Calu3 (cell line): ENCODE results near the gene NQO1. TPM values are rescaled to one million over a fixed set of nuclear protein-coding genes. Genes with fewer than 3 reads are reported as not detected.
A peak's percentile ranks its signal among the peaks of the same experiment; 100 is the strongest.

Experiments used
- BruUV-seq: library from RNA; stranded (reverse); fragments of 400-500 nt; replicated peaks from 2 replicates; lab custom pipeline; 2021; lab: Mats Ljungman, UMichigan
- CTCF ChIA-PET: fragments of 300-600 bp; sonication (Branson Sonifier 250); formaldehyde crosslinking; loops from one replicate; lab custom pipeline; 2022; ENCODE audit warnings: antibody characterized with exemption; lab: Charles Lee
- DNase-seq: peaks from one replicate; pipeline ENCODE4 v3.0.0; 2022
- H3K27ac Mint-ChIP-seq: one replicate; pipeline ENCODE4 v1.8.0; 2022; ENCODE audit warnings: mixed read lengths; ENCODE audit not compliant: unreplicated experiment
- H3K27me3 Mint-ChIP-seq: one replicate; pipeline ENCODE4 v1.8.0; 2022; ENCODE audit warnings: mixed read lengths; ENCODE audit not compliant: unreplicated experiment
- H3K36me3 Mint-ChIP-seq: one replicate; pipeline ENCODE4 v1.8.0; 2022; ENCODE audit warnings: mild to moderate bottlenecking, moderate library complexity, mixed read lengths; ENCODE audit not compliant: insufficient read depth, unreplicated experiment
- H3K4me1 Mint-ChIP-seq: one replicate; pipeline ENCODE4 v1.8.0; 2022; ENCODE audit warnings: mild to moderate bottlenecking, low read depth, mixed read lengths; ENCODE audit not compliant: unreplicated experiment
- H3K4me3 Mint-ChIP-seq: one replicate; pipeline ENCODE4 v1.8.0; 2022; ENCODE audit warnings: mild to moderate bottlenecking, low read depth, moderate library complexity, mixed read lengths; ENCODE audit not compliant: unreplicated experiment
- H3K9me3 Mint-ChIP-seq: one replicate; pipeline ENCODE4 v1.8.0; 2022; ENCODE audit warnings: low read depth, mixed read lengths; ENCODE audit not compliant: unreplicated experiment
- intact Hi-C: fragments of 100-400 bp; cut with micrococcal nuclease; formaldehyde crosslinking; loops from one replicate; pipeline ENCODE4 v1.10.0; 2022; ENCODE audit not compliant: unreplicated experiment
- total RNA-seq: library from RNA; stranded (reverse); gene quantifications from 2 replicates; pipeline ENCODE4 v1.2.3, GENCODE V29; 2022
- TF ChIP-seq, protein P1 (sequence below): fragments of 200-600 bp; IDR thresholded peaks from one replicate; pipeline ENCODE4 v1.8.0; 2022; ENCODE audit warnings: antibody characterized with exemption; ENCODE audit not compliant: unreplicated experiment

Gene NQO1
- total RNA-seq, 1 experiment from 2014 or later = 365 TPM

DNA sequence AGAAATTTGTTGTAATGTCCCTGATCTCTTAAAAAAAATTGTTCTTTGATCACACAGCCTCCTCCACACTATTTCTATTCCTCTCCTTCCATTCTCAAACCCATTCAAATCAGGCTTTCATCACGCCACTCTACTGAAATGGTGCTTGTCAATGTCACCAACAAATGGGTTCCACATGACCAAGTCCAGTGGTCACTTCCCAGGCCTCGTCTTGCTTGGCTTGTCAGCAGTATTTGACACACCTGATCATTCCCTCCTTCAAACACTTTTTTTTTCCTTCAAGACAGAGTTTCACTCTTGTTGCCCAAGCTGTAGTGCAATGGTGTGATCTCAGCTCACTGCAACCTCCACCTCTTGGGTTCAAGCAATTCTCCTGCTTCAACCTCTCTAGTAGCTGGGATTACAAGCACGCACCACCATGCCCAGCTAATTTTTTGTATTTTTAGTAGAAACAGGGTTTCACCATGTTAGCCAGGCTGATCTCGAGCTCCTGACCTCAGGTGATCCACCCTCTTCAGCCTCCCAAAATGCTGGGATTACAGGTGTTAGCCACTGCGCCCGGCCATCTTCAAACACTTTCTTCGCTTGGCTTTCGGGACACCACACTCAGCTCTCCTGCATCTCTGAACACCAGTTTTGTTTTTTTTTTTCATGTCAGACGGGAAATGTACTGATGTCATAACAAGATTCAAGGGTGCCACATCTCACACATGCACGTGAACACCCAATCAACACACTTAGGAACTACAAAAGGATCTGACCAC, 18.3 kb downstream of the NQO1 start:
- BruUV-seq = no TSS peak

DNA sequence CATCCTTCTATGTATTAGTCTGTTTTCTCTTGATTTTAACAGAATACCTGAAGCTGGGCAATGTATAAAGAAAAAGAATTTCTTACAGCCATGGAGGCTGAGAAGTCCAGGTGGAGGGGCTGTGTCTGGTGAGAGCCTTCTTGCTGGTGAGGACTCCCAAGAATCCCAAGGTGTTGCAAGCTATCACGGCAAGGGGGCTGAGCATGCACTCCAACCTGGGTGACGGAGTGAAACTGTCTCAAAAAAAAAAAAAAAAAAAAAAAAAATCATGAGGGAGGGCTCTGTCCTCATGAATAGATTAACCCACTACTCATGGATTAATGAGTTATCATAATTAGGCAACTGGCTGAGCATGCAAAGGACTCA, 19.4 kb downstream of the NQO1 start:
- intact Hi-C loops = loop anchor here (2.0 kb wide), 1 partner anchor 310 kb away; no protein-coding TSS in a partner anchor
- Mint-ChIP-seq H3K4me3 (peak overlapping the region; percentile 37), H3K27ac (peak overlapping the region; percentile 75), H3K9me3 (no peaks in the 10 kb centered on the region), H3K4me1 (peaks cover 22% of the 10 kb centered on the region), H3K36me3 (peaks cover 69% of the 10 kb centered on the region), H3K27me3 (no peaks in the 10 kb centered on the region)
- no peak for DNase-seq
- TF ChIP-seq, protein P1, sequence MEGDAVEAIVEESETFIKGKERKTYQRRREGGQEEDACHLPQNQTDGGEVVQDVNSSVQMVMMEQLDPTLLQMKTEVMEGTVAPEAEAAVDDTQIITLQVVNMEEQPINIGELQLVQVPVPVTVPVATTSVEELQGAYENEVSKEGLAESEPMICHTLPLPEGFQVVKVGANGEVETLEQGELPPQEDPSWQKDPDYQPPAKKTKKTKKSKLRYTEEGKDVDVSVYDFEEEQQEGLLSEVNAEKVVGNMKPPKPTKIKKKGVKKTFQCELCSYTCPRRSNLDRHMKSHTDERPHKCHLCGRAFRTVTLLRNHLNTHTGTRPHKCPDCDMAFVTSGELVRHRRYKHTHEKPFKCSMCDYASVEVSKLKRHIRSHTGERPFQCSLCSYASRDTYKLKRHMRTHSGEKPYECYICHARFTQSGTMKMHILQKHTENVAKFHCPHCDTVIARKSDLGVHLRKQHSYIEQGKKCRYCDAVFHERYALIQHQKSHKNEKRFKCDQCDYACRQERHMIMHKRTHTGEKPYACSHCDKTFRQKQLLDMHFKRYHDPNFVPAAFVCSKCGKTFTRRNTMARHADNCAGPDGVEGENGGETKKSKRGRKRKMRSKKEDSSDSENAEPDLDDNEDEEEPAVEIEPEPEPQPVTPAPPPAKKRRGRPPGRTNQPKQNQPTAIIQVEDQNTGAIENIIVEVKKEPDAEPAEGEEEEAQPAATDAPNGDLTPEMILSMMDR = no peak
- CTCF ChIA-PET = interaction anchor here (0.6 to 1.3 kb wide), 3 partner anchors 43 to 167 kb away, joined by 3 to 5 read pairs (median 5); partner anchors contain the start of gene NOB1
- no TSS peak for BruUV-seq

More for the DNA sequence above, 18.3 kb downstream of the NQO1 start:
- TF ChIP-seq, protein P1 = no peak
- H3K27ac Mint-ChIP-seq = peak overlapping the region; percentile 6
- no peaks in the 10 kb centered on the region for H3K27me3 Mint-ChIP-seq
- CTCF ChIA-PET = interaction anchor here (2.4 kb wide), 1 partner anchor 46 kb away, joined by 13 read pairs; the partner anchor contains the start of gene NOB1
- H3K4me3 Mint-ChIP-seq = no peak overlapping the region
- H3K36me3 Mint-ChIP-seq = peaks cover 81% of the 10 kb centered on the region
- intact Hi-C loops = loop anchor here (2.0 kb wide), 1 partner anchor 311 kb away; no protein-coding TSS in a partner anchor
- peaks cover 33% of the 10 kb centered on the region for H3K4me1 Mint-ChIP-seq
- H3K9me3 Mint-ChIP-seq = no peaks in the 10 kb centered on the region
- no peak for DNase-seq

DNA sequence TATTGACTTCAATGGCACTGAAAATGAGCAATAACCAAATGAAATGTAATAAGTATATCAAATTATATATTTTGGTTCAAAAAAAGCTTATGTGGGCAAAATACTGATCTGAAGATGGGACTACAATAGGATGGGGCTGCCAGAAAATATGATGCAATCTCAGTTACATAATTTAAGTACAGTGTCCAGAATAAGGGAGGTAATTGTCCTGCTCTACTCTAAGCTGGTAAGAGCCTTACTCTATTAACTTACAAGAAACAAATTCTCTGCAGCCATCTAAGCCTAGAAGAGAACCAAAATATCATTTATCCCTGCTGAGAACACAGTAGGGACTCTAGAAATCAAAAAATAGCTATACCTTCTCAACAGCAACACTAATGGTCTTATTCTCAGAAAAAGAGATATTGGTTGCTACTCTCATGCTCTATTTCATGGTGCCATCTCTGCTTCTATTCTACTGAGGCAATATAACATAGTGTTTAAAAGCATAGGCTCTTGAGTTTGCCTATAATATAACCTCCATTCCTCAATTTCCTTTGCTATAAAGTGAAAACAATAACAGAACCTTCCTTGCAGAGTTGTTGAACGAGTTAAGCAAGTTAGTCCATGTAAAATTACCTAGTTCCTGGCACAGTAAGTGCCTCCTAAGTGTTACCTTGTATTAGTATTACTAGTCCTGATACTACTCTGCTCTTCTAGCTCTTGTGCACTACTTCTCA, 19.9 kb downstream of the NQO1 start:
- BruUV-seq = no TSS peak
- Mint-ChIP-seq H3K27me3 (no peaks in the 10 kb centered on the region), H3K4me3 (peak overlapping the region; percentile 37), H3K27ac (peak overlapping the region; percentile 75), H3K36me3 (peaks cover 66% of the 10 kb centered on the region), H3K4me1 (peaks cover 16% of the 10 kb centered on the region), H3K9me3 (no peaks in the 10 kb centered on the region)
- DNase-seq = no peak
- intact Hi-C loops = loop anchor here (2.0 kb wide), 1 partner anchor 310 kb away; no protein-coding TSS in a partner anchor
- TF ChIP-seq, protein P1 = no peak
- CTCF ChIA-PET = interaction anchor here (0.6 to 1.3 kb wide), 3 partner anchors 44 to 168 kb away, joined by 3 to 5 read pairs (median 5); partner anchors contain the start of gene NOB1

DNA sequence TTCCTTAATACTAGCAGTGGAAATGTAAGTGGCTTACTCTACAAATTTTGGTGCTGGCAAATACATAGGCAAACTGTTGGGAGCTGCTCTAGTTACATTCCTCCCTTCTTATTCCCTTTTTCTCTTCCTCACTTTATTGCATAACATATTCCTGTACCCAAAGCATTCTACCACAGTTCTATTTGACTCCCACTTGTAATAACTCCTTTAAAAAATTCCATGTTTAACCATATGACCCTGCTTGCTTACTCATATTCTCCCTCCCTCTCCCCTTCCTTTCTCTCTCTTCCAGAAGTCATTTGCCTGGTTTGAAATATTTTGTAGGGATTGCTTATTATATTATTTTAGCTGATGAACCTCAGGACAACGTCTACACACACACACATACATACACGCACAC, 22.7 kb downstream of the NQO1 start:
- Mint-ChIP-seq H3K4me3 (no peak overlapping the region), H3K4me1 (peaks cover 8% of the 10 kb centered on the region), H3K9me3 (no peaks in the 10 kb centered on the region), H3K27ac (no peak overlapping the region), H3K27me3 (no peaks in the 10 kb centered on the region), H3K36me3 (peaks cover 48% of the 10 kb centered on the region)
- no peak for DNase-seq
- intact Hi-C loops = no loop called here
- CTCF ChIA-PET = no interaction called here
- no TSS peak for BruUV-seq
- TF ChIP-seq, protein P1 = no peak
